A172 (cell line): ENCODE data around the gene UNC5C. TPM values are rescaled to one million over a fixed set of nuclear protein-coding genes. Genes with fewer than 3 reads are reported as not detected.
A peak's percentile ranks its signal among the peaks of the same experiment; 100 is the strongest.

ENCODE experiments used
- DNase-seq: peaks from one replicate; pipeline ENCODE4 v3.0.0-alpha.2; 2015; ENCODE audit warnings: low spot score
- total RNA-seq: library from RNA; depleted of rRNA; stranded (reverse); fragments of >200 nt; shearing (Covaris generic); gene quantifications from 2 replicates; pipeline ENCODE4 v1.2.3, GENCODE V29; 2014

Gene UNC5C
- total RNA-seq, 1 experiment from 2014 or later: 17.4 TPM

GRCh38 chr4:95522682-95523530, 25.9 kb downstream of the UNC5C start:
- DNase-seq: no peak

GRCh38 chr4:95517576-95518345, 31.0 kb downstream of the UNC5C start:
- no peak for DNase-seq

GRCh38 chr4:95516528-95517017, 32.2 kb downstream of the UNC5C start:
- DNase-seq: no peak

DNA sequence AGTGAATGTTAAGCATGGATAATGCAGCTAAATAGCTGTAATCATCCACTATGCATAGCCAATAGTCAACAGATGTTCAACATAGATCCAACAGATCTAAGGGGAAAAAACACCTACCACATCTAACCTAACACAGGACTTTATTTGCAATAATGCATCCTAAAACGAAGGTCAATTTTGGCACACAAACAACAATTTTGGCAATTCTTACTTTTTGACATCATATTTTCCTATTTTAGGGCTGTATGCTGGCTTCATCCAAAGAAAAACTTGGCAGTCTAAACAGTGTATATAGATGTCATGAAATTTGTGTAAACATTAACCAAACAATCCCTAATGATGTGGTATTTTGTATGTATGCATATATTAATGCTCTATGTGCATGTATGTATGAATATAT, 33.2 kb downstream of the UNC5C start:
- DNase-seq: no peak

DNA sequence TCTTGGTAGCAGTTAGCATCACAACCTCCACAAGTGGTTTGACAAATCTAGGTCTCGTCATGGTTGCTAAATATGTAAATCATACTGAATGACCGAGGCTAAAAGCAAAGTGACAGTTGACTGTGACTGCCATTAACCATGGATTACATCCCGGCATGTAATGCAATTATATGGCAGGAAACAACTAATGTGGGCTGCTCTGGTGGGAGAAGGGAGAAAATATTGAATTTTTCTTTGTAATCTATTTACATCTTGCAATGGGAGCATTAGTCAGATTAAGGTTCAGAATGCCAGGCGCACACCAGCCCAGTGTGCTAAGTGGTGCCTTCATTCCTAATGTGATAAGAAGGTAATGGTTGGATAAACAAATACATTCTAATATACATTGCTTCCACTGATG, 35.8 kb downstream of the UNC5C start:
- DNase-seq: no peak

DNA sequence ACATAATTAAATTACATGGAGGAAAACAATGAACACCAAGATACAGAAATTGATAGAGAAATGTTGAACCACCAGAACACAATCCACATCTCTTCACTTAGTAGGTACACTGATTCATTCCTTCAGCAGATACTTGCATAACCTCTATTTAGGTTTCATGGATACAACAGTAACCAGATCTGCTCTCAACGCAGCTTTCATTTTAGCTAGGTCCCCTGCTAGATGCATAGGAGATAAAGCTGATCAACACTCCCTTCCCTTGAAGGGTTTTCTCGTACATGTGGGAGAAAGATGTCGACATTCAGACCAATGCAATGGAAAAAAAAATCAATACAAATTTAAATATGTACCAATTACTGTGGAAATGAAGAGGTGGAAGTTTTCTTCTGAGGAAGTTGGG, 37.3 kb downstream of the UNC5C start:
- DNase-seq: no peak

DNA sequence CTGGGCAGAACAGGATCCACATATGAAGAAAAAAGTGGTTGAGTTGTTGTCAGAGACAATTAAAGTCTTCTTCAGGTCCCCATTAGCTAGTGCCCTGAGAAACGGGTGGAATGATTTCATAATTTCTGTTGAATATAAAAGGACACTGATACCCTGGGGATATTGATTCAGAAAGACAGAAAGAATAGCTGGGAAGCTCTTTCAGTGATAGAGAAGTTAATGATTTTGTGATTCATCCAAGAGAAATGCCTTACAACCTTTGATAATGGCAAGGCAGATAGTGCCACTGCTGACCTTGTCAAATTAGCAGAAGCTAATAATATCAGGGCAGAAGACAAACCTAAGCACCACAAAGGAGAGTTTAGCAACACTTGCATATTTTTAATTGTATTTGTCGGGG, 37.9 kb downstream of the UNC5C start:
- DNase-seq: no peak

GRCh38 chr4:95510145-95510544, 38.6 kb downstream of the UNC5C start:
- DNase-seq: no peak

DNA sequence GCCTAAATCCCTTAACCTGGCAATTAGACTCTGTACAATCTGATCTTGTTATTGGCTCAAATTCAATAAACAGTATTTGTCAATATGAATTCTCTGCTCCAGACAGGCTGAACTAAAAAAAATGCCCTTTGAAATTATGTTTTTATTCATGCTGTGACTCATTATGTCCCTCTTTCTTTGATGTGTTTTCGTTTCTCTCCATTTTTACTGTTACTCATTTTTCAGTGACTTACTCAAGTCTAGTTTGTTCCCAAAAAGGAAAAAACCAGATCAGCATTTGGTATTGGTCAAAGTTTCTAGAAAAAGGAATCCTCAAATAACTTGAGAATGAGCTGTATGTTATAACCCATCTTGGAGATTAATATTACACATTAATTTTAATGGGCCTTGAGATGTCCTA, 40.4 kb downstream of the UNC5C start:
- DNase-seq: no peak

DNA sequence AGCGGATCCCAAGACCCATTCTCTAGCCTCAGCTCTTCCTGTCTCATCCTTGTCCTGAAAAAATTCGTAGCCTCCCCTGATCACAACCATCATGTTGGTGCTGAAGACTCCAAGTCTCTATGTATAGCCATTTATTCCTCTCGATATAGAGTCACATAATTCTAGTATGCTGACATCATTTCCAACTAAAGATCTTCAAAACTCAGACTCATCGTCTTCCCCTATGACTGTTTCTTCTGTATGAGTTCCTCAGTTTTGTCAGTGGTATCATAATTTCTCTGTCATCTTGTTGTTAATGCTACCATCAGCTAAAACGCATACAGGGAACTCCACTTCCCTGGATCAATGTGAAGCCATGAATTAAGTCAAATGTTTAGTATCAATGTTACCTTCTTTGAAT, 41.2 kb downstream of the UNC5C start:
- DNase-seq: no peak

- peak; percentile 73 for DNase-seq
Measured at GRCh38 chr4:95507147-95507546, 41.6 kb downstream of the UNC5C start.

GRCh38 chr4:95506264-95506663, 42.5 kb downstream of the UNC5C start:
- peak; percentile 97 for DNase-seq

- no peak for DNase-seq
Measured at GRCh38 chr4:95505799-95506198, 43.0 kb downstream of the UNC5C start.

- DNase-seq: peak; percentile 84
Measured at GRCh38 chr4:95505151-95505550, 43.6 kb downstream of the UNC5C start.

GRCh38 chr4:95504501-95504900, 44.3 kb downstream of the UNC5C start:
- DNase-seq: no peak

DNA sequence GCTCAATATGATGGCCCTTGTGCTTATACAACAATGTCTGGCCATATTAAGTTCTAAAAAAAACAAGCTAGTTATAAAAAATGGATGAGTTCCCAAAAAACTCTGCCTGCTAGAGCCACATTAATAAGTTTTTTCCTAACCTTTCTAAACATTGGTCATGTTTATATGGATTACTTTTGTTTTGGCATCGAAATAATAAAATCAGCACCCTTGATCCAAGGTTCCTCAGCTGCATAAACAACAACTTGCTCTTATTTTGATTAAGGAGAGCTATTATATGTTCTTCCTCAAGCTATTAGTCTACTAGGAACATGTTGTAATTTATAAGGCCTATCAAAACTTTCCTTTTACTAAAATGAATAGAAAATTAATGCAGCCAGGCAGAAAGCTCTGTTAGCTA, 48.4 kb downstream of the UNC5C start:
- no peak for DNase-seq

- DNase-seq: no peak
Measured at GRCh38 chr4:95499291-95499696, 49.5 kb downstream of the UNC5C start.

- DNase-seq: no peak
Measured at GRCh38 chr4:95494186-95494585, 54.6 kb downstream of the UNC5C start.

GRCh38 chr4:95478679-95479078, 70.1 kb downstream of the UNC5C start:
- DNase-seq: no peak

- DNase-seq: no peak
Measured at GRCh38 chr4:95476121-95476520, 72.7 kb downstream of the UNC5C start.

GRCh38 chr4:95472534-95472933, 76.2 kb downstream of the UNC5C start:
- no peak for DNase-seq

GRCh38 chr4:95470622-95471021, 78.2 kb downstream of the UNC5C start:
- no peak for DNase-seq

- DNase-seq: no peak
Measured at GRCh38 chr4:95469617-95470016, 79.2 kb downstream of the UNC5C start.
